Measurements from ENCODE around the gene FAM177A1. TPM values are rescaled to one million over a fixed set of nuclear protein-coding genes. Genes with fewer than 3 reads are reported as not detected.

Gene FAM177A1
- total and polyA plus RNA-seq, 2 of the 13 experiments (the other 11 are each of a cell fraction or from before 2014, with no cell fraction given): 72.9 to 119 TPM

GRCh38 chr14:35121887-35122695 is 76.0 kb downstream of the FAM177A1 start, which contains the start of the genes PPP2R3C and PRORP (continued):
- TF ChIP-seq ZNF609 (CRISPR knock-in tag; IDR thresholded peaks at IDR 0.05; ENCODE audit: borderline replicate concordance) (peak; percentile 47; the same call in 1 of the 2 replicates), FOXO4 (CRISPR knock-in tag; conservative IDR thresholded peaks at IDR 0.05) (peak; percentile 99; the same call in 1 of the 2 replicates), ZMAT5 (CRISPR knock-in tag; IDR thresholded peaks at IDR 0.05; ENCODE audit: borderline replicate concordance, low read depth) (no peak), KLF11 (CRISPR knock-in tag; IDR thresholded peaks at IDR 0.05) (no peak; the same call in 1 of the 2 replicates), MAZ (IDR thresholded peaks at IDR 0.05; ENCODE audit: borderline replicate concordance, low read depth, low read length) (no peak; the same call in 1 of the 2 replicates), MAZ (CRISPR knock-in tag; IDR thresholded peaks at IDR 0.05; ENCODE audit: low read depth) (peak; percentile 92), MEIS1 (CRISPR knock-in tag; IDR thresholded peaks at IDR 0.05; ENCODE audit: borderline replicate concordance) (peak; percentile 90; the same call in 1 of the 2 replicates), ZSCAN29 (CRISPR knock-in tag; conservative IDR thresholded peaks at IDR 0.05) (peak; percentile 92), KDM5A (IDR thresholded peaks at IDR 0.05; ENCODE audit: borderline replicate concordance, low read length) (peak; percentile 95; the same call in 1 of the 2 replicates), TFAP4 (IDR thresholded peaks at IDR 0.05; ENCODE audit: borderline replicate concordance, low read depth) (peak; percentile 93), ZNF530 (CRISPR knock-in tag; IDR thresholded peaks at IDR 0.05; ENCODE audit: low read depth) (peak; percentile 74; the same call in 1 of the 2 replicates), ZNF232 (CRISPR knock-in tag; IDR thresholded peaks at IDR 0.05; ENCODE audit: borderline replicate concordance) (no peak; the same call in none of the 2 replicates), ZNF337 (CRISPR knock-in tag; IDR thresholded peaks at IDR 0.05; ENCODE audit: borderline replicate concordance, low read depth) (peak; percentile 99; the same call in 1 of the 2 replicates), CCDC6 (CRISPR knock-in tag; IDR thresholded peaks at IDR 0.05) (peak; percentile 97), SMAD1 (CRISPR knock-in tag; IDR thresholded peaks at IDR 0.05; ENCODE audit: borderline replicate concordance, low read depth) (peak; percentile 82; the same call in 1 of the 2 replicates), NR0B2 (CRISPR knock-in tag; IDR thresholded peaks at IDR 0.05) (peak; percentile 93), SNRNP70 (IDR thresholded peaks at IDR 0.05; ENCODE audit: low read depth, low read length) (no peak), SUZ12 (IDR thresholded peaks at IDR 0.05; ENCODE audit: low read depth, low read length) (peak; percentile 82), ZNF124 (CRISPR knock-in tag; IDR thresholded peaks at IDR 0.05) (peak; percentile 88), RFX1 (IDR thresholded peaks at IDR 0.05) (peak; percentile 74)
